ENCODE measurements around the gene THSD4.

Gene THSD4

GRCh38 chr15:71484080-71484479 is 368.8 kb downstream of the THSD4 start:
- TF ChIP-seq EZH2phosphoT487 (IDR thresholded peaks at IDR 0.05; ENCODE audit: low read length) (no peak), EZH2 (optimal IDR thresholded peaks at IDR 0.05; ENCODE audit: low read depth, low read length) (no peak)
- TF ChIP-seq, protein P1, sequence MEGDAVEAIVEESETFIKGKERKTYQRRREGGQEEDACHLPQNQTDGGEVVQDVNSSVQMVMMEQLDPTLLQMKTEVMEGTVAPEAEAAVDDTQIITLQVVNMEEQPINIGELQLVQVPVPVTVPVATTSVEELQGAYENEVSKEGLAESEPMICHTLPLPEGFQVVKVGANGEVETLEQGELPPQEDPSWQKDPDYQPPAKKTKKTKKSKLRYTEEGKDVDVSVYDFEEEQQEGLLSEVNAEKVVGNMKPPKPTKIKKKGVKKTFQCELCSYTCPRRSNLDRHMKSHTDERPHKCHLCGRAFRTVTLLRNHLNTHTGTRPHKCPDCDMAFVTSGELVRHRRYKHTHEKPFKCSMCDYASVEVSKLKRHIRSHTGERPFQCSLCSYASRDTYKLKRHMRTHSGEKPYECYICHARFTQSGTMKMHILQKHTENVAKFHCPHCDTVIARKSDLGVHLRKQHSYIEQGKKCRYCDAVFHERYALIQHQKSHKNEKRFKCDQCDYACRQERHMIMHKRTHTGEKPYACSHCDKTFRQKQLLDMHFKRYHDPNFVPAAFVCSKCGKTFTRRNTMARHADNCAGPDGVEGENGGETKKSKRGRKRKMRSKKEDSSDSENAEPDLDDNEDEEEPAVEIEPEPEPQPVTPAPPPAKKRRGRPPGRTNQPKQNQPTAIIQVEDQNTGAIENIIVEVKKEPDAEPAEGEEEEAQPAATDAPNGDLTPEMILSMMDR (IDR thresholded peaks at IDR 0.05; ENCODE audit: low read length) = no peak

GRCh38 chr15:71485094-71485693 is 369.9 kb downstream of the THSD4 start:
- no peak for TF ChIP-seq EZH2phosphoT487 (IDR thresholded peaks at IDR 0.05; ENCODE audit: low read length)
- TF ChIP-seq, protein P1 (IDR thresholded peaks at IDR 0.05; ENCODE audit: low read length) = peak; percentile 55
- H3K4me3 ChIP-seq (ENCODE audit: low read length) = no peak overlapping the region
- DNase-seq = no peak
- no peaks in the 10 kb centered on the region for H3F3A ChIP-seq (ENCODE audit: insufficient read depth, low read length)
- H3K4me2 ChIP-seq (ENCODE audit: low read depth, low read length) = no peak overlapping the region
- no peaks in the 10 kb centered on the region for H3K27me3 ChIP-seq (replicated peaks; ENCODE audit: insufficient read depth, low read length)
- H3K4me1 ChIP-seq (ENCODE audit: low read length) = no peaks in the 10 kb centered on the region
- no peaks in the 10 kb centered on the region for H4K20me1 ChIP-seq (ENCODE audit: insufficient read depth, low read length)
- no peaks in the 10 kb centered on the region for H3K9me2 ChIP-seq (replicated peaks; ENCODE audit: insufficient read depth, low read length)
- H3K27ac ChIP-seq (ENCODE audit: low read length) = no peak overlapping the region
- H3K9ac ChIP-seq (ENCODE audit: low read length) = no peak overlapping the region
- H3K79me2 ChIP-seq (ENCODE audit: low read length) = no peaks in the 10 kb centered on the region
- no peak overlapping the region for H2AFZ ChIP-seq (ENCODE audit: low read length)
- no peaks in the 10 kb centered on the region for H3K9me3 ChIP-seq (replicated peaks; ENCODE audit: insufficient read depth, low read length)
- no peaks in the 10 kb centered on the region for H3K36me3 ChIP-seq (replicated peaks; ENCODE audit: insufficient read depth, low read length)

More at GRCh38 chr15:71484080-71484479, 368.8 kb downstream of the THSD4 start:
- H3K27me3 ChIP-seq (replicated peaks; ENCODE audit: insufficient read depth, low read length) = no peaks in the 10 kb centered on the region
- no peak overlapping the region for H3K4me3 ChIP-seq (ENCODE audit: low read length)
- no peak overlapping the region for H3K27ac ChIP-seq (ENCODE audit: low read length)
- H3K4me2 ChIP-seq (ENCODE audit: low read depth, low read length) = no peak overlapping the region
- H3K4me1 ChIP-seq (ENCODE audit: low read length) = no peaks in the 10 kb centered on the region
- no peaks in the 10 kb centered on the region for H3K79me2 ChIP-seq (ENCODE audit: low read length)
- no peak overlapping the region for H2AFZ ChIP-seq (ENCODE audit: low read length)
- no peaks in the 10 kb centered on the region for H3K36me3 ChIP-seq (replicated peaks; ENCODE audit: insufficient read depth, low read length)
- no peak overlapping the region for H3K9ac ChIP-seq (ENCODE audit: low read length)
- no peaks in the 10 kb centered on the region for H3F3A ChIP-seq (ENCODE audit: insufficient read depth, low read length)
- H3K9me3 ChIP-seq (replicated peaks; ENCODE audit: insufficient read depth, low read length) = no peaks in the 10 kb centered on the region
- no peaks in the 10 kb centered on the region for H4K20me1 ChIP-seq (ENCODE audit: insufficient read depth, low read length)
- H3K9me2 ChIP-seq (replicated peaks; ENCODE audit: insufficient read depth, low read length) = no peaks in the 10 kb centered on the region
- no peak for DNase-seq

DNA sequence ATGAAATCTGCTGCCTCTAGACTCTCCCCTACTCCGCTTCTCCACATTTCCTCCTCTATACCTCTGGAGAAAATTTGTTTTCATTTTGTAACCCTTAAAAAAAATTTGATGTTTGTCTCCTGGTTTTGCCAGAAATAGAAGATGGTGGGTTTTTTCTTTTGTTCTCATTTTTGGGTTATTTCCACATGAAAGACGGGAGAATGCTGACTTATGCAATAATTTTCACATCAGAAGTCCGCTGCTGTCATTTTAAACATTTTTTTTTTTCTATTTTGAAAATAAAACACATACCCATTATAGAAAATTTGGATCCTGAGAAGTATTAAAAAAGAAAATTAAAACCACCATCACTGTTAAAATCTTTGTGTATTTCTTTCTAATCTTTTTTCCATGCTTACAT is 374.3 kb downstream of the THSD4 start:
- H3K9ac ChIP-seq (ENCODE audit: low read length) = no peak overlapping the region

More for the DNA sequence above, 374.3 kb downstream of the THSD4 start:
- H3K9me2 ChIP-seq (replicated peaks; ENCODE audit: insufficient read depth, low read length) = no peaks in the 10 kb centered on the region
- H4K20me1 ChIP-seq (ENCODE audit: insufficient read depth, low read length) = no peaks in the 10 kb centered on the region
- no peak for DNase-seq
- no peak overlapping the region for H2AFZ ChIP-seq (ENCODE audit: low read length)
- no peak overlapping the region for H3K4me2 ChIP-seq (ENCODE audit: low read depth, low read length)
- H3F3A ChIP-seq (ENCODE audit: insufficient read depth, low read length) = no peaks in the 10 kb centered on the region
- TF ChIP-seq, protein P1 (IDR thresholded peaks at IDR 0.05; ENCODE audit: low read length) = no peak
- no peak for TF ChIP-seq EZH2 (optimal IDR thresholded peaks at IDR 0.05; ENCODE audit: low read depth, low read length)
- TF ChIP-seq EZH2phosphoT487 (IDR thresholded peaks at IDR 0.05; ENCODE audit: low read length) = no peak
- H3K79me2 ChIP-seq (ENCODE audit: low read length) = no peaks in the 10 kb centered on the region
- no peaks in the 10 kb centered on the region for H3K36me3 ChIP-seq (replicated peaks; ENCODE audit: insufficient read depth, low read length)
- H3K27ac ChIP-seq (ENCODE audit: low read length) = no peak overlapping the region
- no peak overlapping the region for H3K4me3 ChIP-seq (ENCODE audit: low read length)
- no peaks in the 10 kb centered on the region for H3K27me3 ChIP-seq (replicated peaks; ENCODE audit: insufficient read depth, low read length)
- no peaks in the 10 kb centered on the region for H3K4me1 ChIP-seq (ENCODE audit: low read length)
- H3K9me3 ChIP-seq (replicated peaks; ENCODE audit: insufficient read depth, low read length) = no peaks in the 10 kb centered on the region

Measured in MM.1S (cell line).